HepG2 (cell line): ENCODE results near the gene KRTAP12-4. TPM values are rescaled to one million over a fixed set of nuclear protein-coding genes. Genes with fewer than 3 reads are reported as not detected.

ENCODE experiments used
- FOXA1 ChIP-seq, 2 experiments: fragments of 450-650 bp in 1 of 2; sonication (generic) in 1 of 2; formaldehyde crosslinking in 1 of 2; IDR thresholded peaks; 2 replicates each; pipeline versions ENCODE4 v1.4.0 to v1.6.1; 2016 to 2020; ENCODE audit warnings: missing genetic modification reagents in 1 of 2
- FOXP1 ChIP-seq, 2 experiments: fragments of 450-650 bp in 1 of 2; IDR thresholded peaks; 2 replicates each; pipeline ENCODE4 v1.6.1; 2017 to 2018; ENCODE audit warnings: antibody characterized with exemption in 1 of 2
- LCORL ChIP-seq, 2 experiments: fragments of 450-650 bp in 1 of 2; sonication (generic) in 1 of 2; formaldehyde crosslinking in 1 of 2; IDR thresholded peaks; 2 replicates each; pipeline versions ENCODE4 v1.5.0 to v1.6.1; 2017 to 2020; ENCODE audit warnings: antibody characterized with exemption in 1 of 2, missing genetic modification reagents in 1 of 2
- MBD4 ChIP-seq: IDR thresholded peaks from 2 replicates; pipeline ENCODE4 v1.6.1; 2012; ENCODE audit warnings: low read length, inconsistent platforms, borderline replicate concordance
- NONO ChIP-seq, 2 experiments: fragments of 450-650 bp in 1 of 2; sonication (generic) in 1 of 2; formaldehyde crosslinking in 1 of 2; IDR thresholded peaks in 1 of 2; conservative IDR thresholded peaks in 1 of 2; 2 replicates each; pipeline versions ENCODE4 v1.6.1 to v1.8.0; 2017 to 2022; ENCODE audit warnings: mild to moderate bottlenecking in 1 of 2, missing genetic modification reagents in 1 of 2, moderate library complexity in 1 of 2
- SP140L ChIP-seq: sonication (generic); formaldehyde crosslinking; IDR thresholded peaks from 2 replicates; pipeline ENCODE4 v1.4.0; 2020; ENCODE audit warnings: missing genetic modification reagents, borderline replicate concordance
- TEAD3 ChIP-seq: optimal IDR thresholded peaks from 2 replicates; pipeline ENCODE3; 2016; ENCODE audit warnings: borderline replicate concordance
- ZNF430 ChIP-seq: sonication (generic); formaldehyde crosslinking; IDR thresholded peaks from 2 replicates; pipeline ENCODE4 v1.9.0; 2021; ENCODE audit warnings: mild to moderate bottlenecking, missing genetic modification reagents
- ZNF441 ChIP-seq: sonication (generic); formaldehyde crosslinking; IDR thresholded peaks from 2 replicates; pipeline ENCODE4 v1.7.0; 2021; ENCODE audit warnings: missing genetic modification reagents, borderline replicate concordance
- ZNF577 ChIP-seq: sonication (generic); formaldehyde crosslinking; IDR thresholded peaks from 2 replicates; pipeline ENCODE4 v1.4.0; 2020; ENCODE audit warnings: mild to moderate bottlenecking, low read depth, missing genetic modification reagents, borderline replicate concordance
- ZNF772 ChIP-seq: sonication (generic); formaldehyde crosslinking; IDR thresholded peaks from 2 replicates; pipeline ENCODE4 v1.5.0; 2020; ENCODE audit warnings: mild to moderate bottlenecking, missing genetic modification reagents
- polyA plus RNA-seq, 8 experiments: library from polyadenylated mRNA; depleted of rRNA in 3 of 8; stranded (reverse) in 7 of 8; unstranded in 1 of 8; fragments of >200 nt; fragmentation: Illumina TruSeq in 4 of 8; extraction: Trizol in 4 of 8; gene quantifications; 2 replicates each; pipeline versions ENCODE4 v1.2.1 to v1.2.3, GENCODE V29; 2011 to 2016; ENCODE audit warnings: low read depth in 4 of 8, missing spikeins in 1 of 8, mixed read lengths in 1 of 8; ENCODE audit not compliant: insufficient read depth in 1 of 8
- total RNA-seq, 5 experiments: library from RNA; depleted of rRNA; stranded (reverse); fragments of >200 nt; fragmentation: Illumina TruSeq; extraction: Trizol; gene quantifications; 2 replicates each; pipeline ENCODE4 v1.2.3, GENCODE V29; 2016; ENCODE audit warnings: low read depth in 1 of 5
- TF ChIP-seq, protein P1 (sequence below): sonication (generic); formaldehyde crosslinking; IDR thresholded peaks from 2 replicates; pipeline ENCODE4 v1.4.0; 2020; ENCODE audit warnings: mild to moderate bottlenecking, low read depth, missing genetic modification reagents
- TF ChIP-seq, protein P2 (sequence below): sonication (generic); formaldehyde crosslinking; IDR thresholded peaks from 2 replicates; pipeline ENCODE4 v1.4.0; 2020; ENCODE audit warnings: missing genetic modification reagents
- TF ChIP-seq, protein P3 (sequence below): sonication (generic); formaldehyde crosslinking; IDR thresholded peaks from 2 replicates; pipeline ENCODE4 v1.5.1; 2020; ENCODE audit warnings: missing genetic modification reagents, mild to moderate bottlenecking, borderline replicate concordance
- TF ChIP-seq, protein P4 (sequence below): sonication (generic); formaldehyde crosslinking; IDR thresholded peaks from 2 replicates; pipeline ENCODE4 v1.4.0; 2020; ENCODE audit warnings: mild to moderate bottlenecking, low read depth, missing genetic modification reagents
- TF ChIP-seq, protein P5 (sequence below): sonication (generic); formaldehyde crosslinking; IDR thresholded peaks from 2 replicates; pipeline ENCODE4 v1.4.0; 2020; ENCODE audit warnings: mild to moderate bottlenecking, missing genetic modification reagents

The KRTAP12-4 gene
- total and polyA plus RNA-seq, 2 of the 13 experiments (the other 11 are each of a cell fraction or from before 2014, with no cell fraction given), result not detected

DNA sequence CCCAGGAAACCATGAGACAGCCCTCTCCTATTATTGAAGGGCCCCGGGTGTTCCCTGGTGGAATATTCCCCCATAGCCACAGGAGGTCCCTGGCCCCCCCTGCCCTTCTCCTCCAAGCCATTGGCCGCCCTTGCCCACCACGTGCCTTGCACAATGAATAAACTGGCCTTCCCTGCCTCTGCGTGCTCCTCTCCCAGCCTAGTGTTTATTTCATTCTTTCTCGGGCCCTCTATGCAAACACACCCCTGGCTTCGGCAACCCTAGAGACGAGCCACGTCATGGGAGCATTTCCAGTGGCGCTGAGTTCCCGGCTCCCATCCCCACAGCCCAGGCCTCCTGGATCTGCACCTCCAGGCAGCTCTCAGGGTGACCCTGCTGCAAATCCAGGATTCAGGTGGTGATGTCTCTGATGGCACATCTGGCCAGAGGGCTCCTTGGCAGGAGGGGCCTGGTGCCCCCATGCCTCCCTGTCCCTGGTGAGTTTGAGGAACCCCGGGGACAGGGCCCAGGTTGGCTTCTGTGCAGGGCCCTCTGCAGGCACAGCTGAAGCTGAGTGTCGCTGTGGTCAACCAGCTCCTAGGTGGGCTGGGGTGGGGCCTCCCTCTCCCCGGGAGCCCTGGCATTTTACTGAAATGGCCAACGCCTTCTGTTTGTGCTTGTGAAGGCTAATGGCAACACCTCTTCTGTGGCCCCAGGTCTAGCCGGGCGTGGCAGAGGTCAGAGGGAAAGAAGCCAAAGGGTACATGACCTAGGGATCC, 48.7 kb upstream of the KRTAP12-4 start (continued):
- TF ChIP-seq, protein P1, sequence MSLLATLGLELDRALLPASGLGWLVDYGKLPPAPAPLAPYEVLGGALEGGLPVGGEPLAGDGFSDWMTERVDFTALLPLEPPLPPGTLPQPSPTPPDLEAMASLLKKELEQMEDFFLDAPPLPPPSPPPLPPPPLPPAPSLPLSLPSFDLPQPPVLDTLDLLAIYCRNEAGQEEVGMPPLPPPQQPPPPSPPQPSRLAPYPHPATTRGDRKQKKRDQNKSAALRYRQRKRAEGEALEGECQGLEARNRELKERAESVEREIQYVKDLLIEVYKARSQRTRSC (CRISPR knock-in tag), result 0 out of 2 replicates have a peak, but pooled peaks have one; percentile 13
- TF ChIP-seq, protein P2, sequence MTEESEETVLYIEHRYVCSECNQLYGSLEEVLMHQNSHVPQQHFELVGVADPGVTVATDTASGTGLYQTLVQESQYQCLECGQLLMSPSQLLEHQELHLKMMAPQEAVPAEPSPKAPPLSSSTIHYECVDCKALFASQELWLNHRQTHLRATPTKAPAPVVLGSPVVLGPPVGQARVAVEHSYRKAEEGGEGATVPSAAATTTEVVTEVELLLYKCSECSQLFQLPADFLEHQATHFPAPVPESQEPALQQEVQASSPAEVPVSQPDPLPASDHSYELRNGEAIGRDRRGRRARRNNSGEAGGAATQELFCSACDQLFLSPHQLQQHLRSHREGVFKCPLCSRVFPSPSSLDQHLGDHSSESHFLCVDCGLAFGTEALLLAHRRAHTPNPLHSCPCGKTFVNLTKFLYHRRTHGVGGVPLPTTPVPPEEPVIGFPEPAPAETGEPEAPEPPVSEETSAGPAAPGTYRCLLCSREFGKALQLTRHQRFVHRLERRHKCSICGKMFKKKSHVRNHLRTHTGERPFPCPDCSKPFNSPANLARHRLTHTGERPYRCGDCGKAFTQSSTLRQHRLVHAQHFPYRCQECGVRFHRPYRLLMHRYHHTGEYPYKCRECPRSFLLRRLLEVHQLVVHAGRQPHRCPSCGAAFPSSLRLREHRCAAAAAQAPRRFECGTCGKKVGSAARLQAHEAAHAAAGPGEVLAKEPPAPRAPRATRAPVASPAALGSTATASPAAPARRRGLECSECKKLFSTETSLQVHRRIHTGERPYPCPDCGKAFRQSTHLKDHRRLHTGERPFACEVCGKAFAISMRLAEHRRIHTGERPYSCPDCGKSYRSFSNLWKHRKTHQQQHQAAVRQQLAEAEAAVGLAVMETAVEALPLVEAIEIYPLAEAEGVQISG (CRISPR knock-in tag), result 0 out of 2 replicates have a peak, but pooled peaks have one; percentile 30
- TF ChIP-seq FOXA1 (IDR thresholded peaks at IDR 0.05) (no peak), FOXA1 (CRISPR knock-in tag; IDR thresholded peaks at IDR 0.05) (peak; percentile 9; the same call in 1 of the 2 replicates), MBD4 (no peak), TEAD3 (CRISPR knock-in tag) (no peak), NONO (IDR thresholded peaks at IDR 0.05) (no peak), NONO (CRISPR knock-in tag; conservative IDR thresholded peaks at IDR 0.05) (no peak), LCORL (IDR thresholded peaks at IDR 0.05) (no peak), LCORL (CRISPR knock-in tag; IDR thresholded peaks at IDR 0.05) (peak; percentile 63), ZNF430 (CRISPR knock-in tag) (peak; percentile 66; the same call in 1 of the 2 replicates), ZNF441 (peak; percentile 66; the same call in 1 of the 2 replicates), FOXP1 (IDR thresholded peaks at IDR 0.05) (no peak), FOXP1 (CRISPR knock-in tag; IDR thresholded peaks at IDR 0.05) (0 out of 2 replicates have a peak, but pooled peaks have one; percentile 25), ZNF772 (no peak), SP140L (CRISPR knock-in tag) (no peak), ZNF577 (CRISPR knock-in tag) (no peak)
- TF ChIP-seq, protein P3, sequence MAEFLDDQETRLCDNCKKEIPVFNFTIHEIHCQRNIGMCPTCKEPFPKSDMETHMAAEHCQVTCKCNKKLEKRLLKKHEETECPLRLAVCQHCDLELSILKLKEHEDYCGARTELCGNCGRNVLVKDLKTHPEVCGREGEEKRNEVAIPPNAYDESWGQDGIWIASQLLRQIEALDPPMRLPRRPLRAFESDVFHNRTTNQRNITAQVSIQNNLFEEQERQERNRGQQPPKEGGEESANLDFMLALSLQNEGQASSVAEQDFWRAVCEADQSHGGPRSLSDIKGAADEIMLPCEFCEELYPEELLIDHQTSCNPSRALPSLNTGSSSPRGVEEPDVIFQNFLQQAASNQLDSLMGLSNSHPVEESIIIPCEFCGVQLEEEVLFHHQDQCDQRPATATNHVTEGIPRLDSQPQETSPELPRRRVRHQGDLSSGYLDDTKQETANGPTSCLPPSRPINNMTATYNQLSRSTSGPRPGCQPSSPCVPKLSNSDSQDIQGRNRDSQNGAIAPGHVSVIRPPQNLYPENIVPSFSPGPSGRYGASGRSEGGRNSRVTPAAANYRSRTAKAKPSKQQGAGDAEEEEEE (CRISPR knock-in tag), result no peak
- TF ChIP-seq, protein P4, sequence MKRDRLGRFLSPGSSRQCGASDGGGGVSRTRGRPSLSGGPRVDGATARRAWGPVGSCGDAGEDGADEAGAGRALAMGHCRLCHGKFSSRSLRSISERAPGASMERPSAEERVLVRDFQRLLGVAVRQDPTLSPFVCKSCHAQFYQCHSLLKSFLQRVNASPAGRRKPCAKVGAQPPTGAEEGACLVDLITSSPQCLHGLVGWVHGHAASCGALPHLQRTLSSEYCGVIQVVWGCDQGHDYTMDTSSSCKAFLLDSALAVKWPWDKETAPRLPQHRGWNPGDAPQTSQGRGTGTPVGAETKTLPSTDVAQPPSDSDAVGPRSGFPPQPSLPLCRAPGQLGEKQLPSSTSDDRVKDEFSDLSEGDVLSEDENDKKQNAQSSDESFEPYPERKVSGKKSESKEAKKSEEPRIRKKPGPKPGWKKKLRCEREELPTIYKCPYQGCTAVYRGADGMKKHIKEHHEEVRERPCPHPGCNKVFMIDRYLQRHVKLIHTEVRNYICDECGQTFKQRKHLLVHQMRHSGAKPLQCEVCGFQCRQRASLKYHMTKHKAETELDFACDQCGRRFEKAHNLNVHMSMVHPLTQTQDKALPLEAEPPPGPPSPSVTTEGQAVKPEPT (CRISPR knock-in tag), result 0 out of 2 replicates have a peak, but pooled peaks have one; percentile 35
- TF ChIP-seq, protein P5, sequence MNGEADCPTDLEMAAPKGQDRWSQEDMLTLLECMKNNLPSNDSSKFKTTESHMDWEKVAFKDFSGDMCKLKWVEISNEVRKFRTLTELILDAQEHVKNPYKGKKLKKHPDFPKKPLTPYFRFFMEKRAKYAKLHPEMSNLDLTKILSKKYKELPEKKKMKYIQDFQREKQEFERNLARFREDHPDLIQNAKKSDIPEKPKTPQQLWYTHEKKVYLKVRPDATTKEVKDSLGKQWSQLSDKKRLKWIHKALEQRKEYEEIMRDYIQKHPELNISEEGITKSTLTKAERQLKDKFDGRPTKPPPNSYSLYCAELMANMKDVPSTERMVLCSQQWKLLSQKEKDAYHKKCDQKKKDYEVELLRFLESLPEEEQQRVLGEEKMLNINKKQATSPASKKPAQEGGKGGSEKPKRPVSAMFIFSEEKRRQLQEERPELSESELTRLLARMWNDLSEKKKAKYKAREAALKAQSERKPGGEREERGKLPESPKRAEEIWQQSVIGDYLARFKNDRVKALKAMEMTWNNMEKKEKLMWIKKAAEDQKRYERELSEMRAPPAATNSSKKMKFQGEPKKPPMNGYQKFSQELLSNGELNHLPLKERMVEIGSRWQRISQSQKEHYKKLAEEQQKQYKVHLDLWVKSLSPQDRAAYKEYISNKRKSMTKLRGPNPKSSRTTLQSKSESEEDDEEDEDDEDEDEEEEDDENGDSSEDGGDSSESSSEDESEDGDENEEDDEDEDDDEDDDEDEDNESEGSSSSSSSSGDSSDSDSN (CRISPR knock-in tag), result peak; percentile 18; the same call in 1 of the 2 replicates
